Retinal pigment epithelial cell (primary cell): ENCODE results near the gene NOCT.
A peak's percentile ranks its signal among the peaks of the same experiment; 100 is the strongest.

Source experiments
- DNase-seq: peaks from one replicate; pipeline ENCODE4 v3.0.0-alpha.2; 2010; ENCODE audit warnings: low read depth
- H3K4me3 ChIP-seq: 2 replicates; pipeline ENCODE4 v1.5.1; 2011; ENCODE audit warnings: mild to moderate bottlenecking, low read length, control low read depth, moderate library complexity
- CTCF ChIP-seq: conservative IDR thresholded peaks from 2 replicates; pipeline ENCODE4 v1.5.1; 2011; ENCODE audit warnings: low read depth, low read length, control low read depth, inconsistent platforms

NOCT gene

GRCh38 chr4:139078926-139079325, 63.3 kb downstream of the NOCT start:
- DNase-seq: no peak
- TF ChIP-seq CTCF: no peak
- H3K4me3 ChIP-seq: no peak overlapping the region

- no peak for TF ChIP-seq CTCF
- peak overlapping the region; percentile 95 for H3K4me3 ChIP-seq
- peak; percentile 95 for DNase-seq
Measured at GRCh38 chr4:139082750-139083606, 67.4 kb downstream of the NOCT start.

GRCh38 chr4:139083607-139083955, 68.0 kb downstream of the NOCT start:
- peak overlapping the region; percentile 95 for H3K4me3 ChIP-seq
- TF ChIP-seq CTCF: peak; percentile 17
- no peak for DNase-seq

GRCh38 chr4:139083956-139084803, 68.6 kb downstream of the NOCT start:
- no peak for TF ChIP-seq CTCF
- DNase-seq: peak; percentile 67
- peak overlapping the region; percentile 95 for H3K4me3 ChIP-seq

- no peak for DNase-seq
- H3K4me3 ChIP-seq: peak overlapping the region; percentile 95
- TF ChIP-seq CTCF: no peak
Measured at GRCh38 chr4:139084804-139085093, 69.2 kb downstream of the NOCT start.

- H3K4me3 ChIP-seq: peak overlapping the region; percentile 95
- peak; percentile 28 for TF ChIP-seq CTCF
- no peak for DNase-seq
Measured at GRCh38 chr4:139085141-139085540, 69.6 kb downstream of the NOCT start.
